Keratinocyte (primary cell): ENCODE results near the gene INSYN2A. TPM values are rescaled to one million over a fixed set of nuclear protein-coding genes. Genes with fewer than 3 reads are reported as not detected.

ENCODE experiments used
- DNase-seq: peaks from one replicate; pipeline ENCODE4 v3.0.0-alpha.2; 2011; ENCODE audit warnings: low read depth, missing footprints, low spot score
- FAIRE-seq: peaks from 2 replicates; lab custom pipeline; 2011; peaks lifted over from hg19 to GRCh38; lab: Jason Lieb, UNC
- H2AFZ ChIP-seq: 2 replicates; pipeline ENCODE4 v1.6.0; 2012; ENCODE audit warnings: low read length, control low read depth, inconsistent platforms; ENCODE audit not compliant: control insufficient read depth
- H3K27ac ChIP-seq: 2 replicates; pipeline ENCODE4 v1.5.1; 2011; ENCODE audit warnings: low read length; ENCODE audit not compliant: control insufficient read depth, insufficient read depth
- H3K27me3 ChIP-seq: 3 replicates; pipeline ENCODE4 v1.6.0; 2011; ENCODE audit warnings: low read length; ENCODE audit not compliant: control insufficient read depth, insufficient read depth; ENCODE audit errors: extremely low read depth
- H3K36me3 ChIP-seq, 2 experiments: 2 replicates in 1 of 2; 3 replicates in 1 of 2; pipeline ENCODE4 v1.5.1; 2011; ENCODE audit warnings: low read length in 2 of 2, mild to moderate bottlenecking in 1 of 2; ENCODE audit not compliant: control insufficient read depth in 2 of 2, insufficient read depth in 2 of 2; ENCODE audit errors: extremely low read depth in 1 of 2
- H3K4me1 ChIP-seq: 3 replicates; pipeline ENCODE4 v1.5.1; 2011; ENCODE audit warnings: low read length; ENCODE audit not compliant: control insufficient read depth, insufficient read depth; ENCODE audit errors: extremely low read depth
- H3K4me2 ChIP-seq: 3 replicates; pipeline ENCODE4 v1.6.0; 2011; ENCODE audit warnings: low read depth, low read length; ENCODE audit not compliant: control insufficient read depth, insufficient read depth; ENCODE audit errors: extremely low read depth
- H3K4me3 ChIP-seq, 3 experiments: fragments of 200-600 bp in 1 of 3; sonication (generic) in 1 of 3; 2 replicates in 2 of 3; 3 replicates in 1 of 3; pipeline ENCODE4 v1.5.1; 2011 to 2016; ENCODE audit warnings: low read length in 3 of 3, mild to moderate bottlenecking in 3 of 3, control low read depth in 2 of 3, inconsistent platforms in 1 of 3, low read depth in 1 of 3, mixed read lengths in 1 of 3, mixed run types in 1 of 3, moderate library complexity in 1 of 3; ENCODE audit not compliant: control insufficient read depth in 2 of 3, insufficient read depth in 2 of 3; ENCODE audit errors: extremely low read depth in 1 of 3
- H3K79me2 ChIP-seq: 2 replicates; pipeline ENCODE4 v1.6.0; 2012; ENCODE audit warnings: low read length; ENCODE audit not compliant: control insufficient read depth, insufficient read depth
- H3K9ac ChIP-seq: 3 replicates; pipeline ENCODE4 v1.6.0; 2011; ENCODE audit warnings: low read length; ENCODE audit not compliant: control insufficient read depth, insufficient read depth; ENCODE audit errors: extremely low read depth
- H3K9me1 ChIP-seq: 3 replicates; pipeline ENCODE4 v1.6.0; 2011; ENCODE audit warnings: low read length; ENCODE audit not compliant: control insufficient read depth, insufficient read depth; ENCODE audit errors: extremely low read depth
- H3K9me3 ChIP-seq: 2 replicates; pipeline ENCODE4 v1.5.1; 2012; ENCODE audit warnings: low read depth, low read length; ENCODE audit not compliant: control insufficient read depth
- H4K20me1 ChIP-seq: 3 replicates; pipeline ENCODE4 v1.6.0; 2011; ENCODE audit warnings: low read length; ENCODE audit not compliant: control insufficient read depth, insufficient read depth; ENCODE audit errors: extremely low read depth
- CTCF ChIP-seq, 3 experiments: IDR thresholded peaks in 1 of 3; conservative IDR thresholded peaks in 1 of 3; optimal IDR thresholded peaks in 1 of 3; 2 replicates in 2 of 3; 3 replicates in 1 of 3; pipeline versions ENCODE3 to v1.5.1; 2011; ENCODE audit warnings: low read length in 3 of 3, mild to moderate bottlenecking in 3 of 3, moderate library complexity in 2 of 3, control low read depth in 1 of 3, inconsistent platforms in 1 of 3; ENCODE audit not compliant: insufficient read depth in 2 of 3; ENCODE audit errors: extremely low read depth in 1 of 3
- EZH2 ChIP-seq: IDR thresholded peaks from one replicate; pipeline ENCODE4 v1.6.1; 2012; ENCODE audit warnings: inconsistent platforms, mild to moderate bottlenecking, low read length, moderate library complexity
- dilution Hi-C: fragments of 300-500 bp; cut with MboI; formaldehyde crosslinking; loops from one replicate; pipeline ENCODE4 v1.7.0; 2020; ENCODE audit warnings: low sequenced_read_pairs; ENCODE audit not compliant: extremely low pct_ligation_motif_present
- polyA plus RNA-seq, 5 experiments: library from polyadenylated mRNA; depleted of rRNA in 3 of 5; stranded (reverse) in 3 of 5; stranded (forward) in 1 of 5; unstranded in 1 of 5; fragments of >200 nt; gene quantifications; 1 replicate in 1 of 5; 2 replicates in 3 of 5; 3 replicates in 1 of 5; pipeline versions ENCODE4 v1.2.1 to v1.2.3, GENCODE V29; 2011 to 2012; ENCODE audit warnings: missing spikeins in 2 of 5, low read depth in 1 of 5, low replicate concordance in 1 of 5

Gene INSYN2A
- polyA plus RNA-seq, 1 donor (not counting 4 experiments of a cell fraction or from before 2014, with no cell fraction given) = not detected

- Histone ChIP-seq H3K27ac (no peak overlapping the region), H3K79me2 (no peaks in the 10 kb centered on the region), H3K9me3 (no peaks in the 10 kb centered on the region), H3K27me3 (no peaks in the 10 kb centered on the region), H4K20me1 (no peaks in the 10 kb centered on the region), H2AFZ (no peak overlapping the region), H3K9ac (no peak overlapping the region), H3K9me1 (no peaks in the 10 kb centered on the region), H3K36me3 (no peaks in the 10 kb centered on the region), H3K4me1 (peaks cover 17% of the 10 kb centered on the region), H3K4me3 (no peak overlapping the region), H3K4me2 (no peak overlapping the region)
- dilution Hi-C loops = no loop called here
- TF ChIP-seq EZH2 = no peak
- TF ChIP-seq CTCF (optimal IDR thresholded peaks at IDR 0.05 in 1 of 3, IDR thresholded peaks at IDR 0.05 in 1 of 3, conservative IDR thresholded peaks at IDR 0.05 in 1 of 3; ENCODE audit: extremely low read depth in 1 of 3, insufficient read depth in 2 of 3, low read length in 3 of 3) = no peak
- DNase-seq (no peak), FAIRE-seq (no peak)
Measured at GRCh38 chr10:127154831-127155620, 41.4 kb downstream of the INSYN2A start.

GRCh38 chr10:127153181-127153580 is 43.2 kb downstream of the INSYN2A start:
- H3K36me3 ChIP-seq = no peaks in the 10 kb centered on the region
- H3K9me1 ChIP-seq = peaks cover 3% of the 10 kb centered on the region
- no peak overlapping the region for H3K27ac ChIP-seq
- no peak overlapping the region for H3K4me2 ChIP-seq
- H3K27me3 ChIP-seq = no peaks in the 10 kb centered on the region
- H3K4me3 ChIP-seq = no peak overlapping the region
- DNase-seq = no peak
- H4K20me1 ChIP-seq = no peaks in the 10 kb centered on the region
- TF ChIP-seq EZH2 (no peak), CTCF (optimal IDR thresholded peaks at IDR 0.05 in 1 of 3, IDR thresholded peaks at IDR 0.05 in 1 of 3, conservative IDR thresholded peaks at IDR 0.05 in 1 of 3; ENCODE audit: extremely low read depth in 1 of 3, insufficient read depth in 2 of 3, low read length in 3 of 3) (no peak)
- no peak overlapping the region for H2AFZ ChIP-seq
- no peak overlapping the region for H3K9ac ChIP-seq
- dilution Hi-C loops = no loop called here
- H3K79me2 ChIP-seq = no peaks in the 10 kb centered on the region
- H3K4me1 ChIP-seq = peaks cover 33% of the 10 kb centered on the region
- no peak for FAIRE-seq
- H3K9me3 ChIP-seq = no peaks in the 10 kb centered on the region
